ENCODE data around the gene ADRA2B.

The ADRA2B gene

GRCh38 chr2:96103187-96103601, 13.2 kb downstream of the ADRA2B start:
- no peak for DNase-seq

- no peak for DNase-seq
These were observed 13.7 kb downstream of the ADRA2B start for GRCh38 chr2:96102596-96103186.

GRCh38 chr2:96100893-96101304, 15.5 kb downstream of the ADRA2B start:
- DNase-seq = no peak

- no peak for DNase-seq
These were observed 16.2 kb downstream of the ADRA2B start for GRCh38 chr2:96099861-96100798.

GRCh38 chr2:96098900-96099590, 17.3 kb downstream of the ADRA2B start:
- no peak for DNase-seq

GRCh38 chr2:96097951-96098823, 18.2 kb downstream of the ADRA2B start:
- DNase-seq = no peak

- no peak for DNase-seq
These were observed 18.9 kb downstream of the ADRA2B start for GRCh38 chr2:96097441-96097840.

- no peak for DNase-seq
These were observed 21.2 kb downstream of the ADRA2B start for GRCh38 chr2:96095116-96095636.

GRCh38 chr2:96093528-96093927, 22.8 kb downstream of the ADRA2B start:
- no peak for DNase-seq

- no peak for DNase-seq
These were observed 23.4 kb downstream of the ADRA2B start for GRCh38 chr2:96092951-96093350.

- no peak for DNase-seq
These were observed 23.8 kb downstream of the ADRA2B start for GRCh38 chr2:96092573-96092877.

GRCh38 chr2:96091711-96092572, 24.4 kb downstream of the ADRA2B start:
- no peak for DNase-seq

GRCh38 chr2:96091141-96091710, 25.1 kb downstream of the ADRA2B start:
- DNase-seq = no peak

- no peak for DNase-seq
These were observed 26.0 kb downstream of the ADRA2B start for GRCh38 chr2:96090196-96090926.

- DNase-seq = no peak
These were observed 26.8 kb downstream of the ADRA2B start for GRCh38 chr2:96089356-96090195.

- DNase-seq = no peak
These were observed 27.7 kb downstream of the ADRA2B start for GRCh38 chr2:96088340-96089335.

GRCh38 chr2:96087130-96087529, 29.2 kb downstream of the ADRA2B start:
- DNase-seq = no peak
